ENCODE data around the gene TCEANC. TPM values are rescaled to one million over a fixed set of nuclear protein-coding genes. Genes with fewer than 3 reads are reported as not detected.

The TCEANC gene
- total RNA-seq, 1 experiment from 2014 or later: 3.1 TPM

GRCh38 chrX:13698432-13698831 is 45.5 kb downstream of the TCEANC start:
- Mint-ChIP-seq H3K4me3 (no peak overlapping the region), H3K9me3 (peaks cover 23 to 29% of the 10 kb centered on the region in 2 experiments), H3K4me1 (peaks cover 23 to 28% of the 10 kb centered on the region in 2 experiments), H3K36me3 (ENCODE audit: insufficient read depth in 1 of 3, low read depth in 3 of 3) (peaks cover 0 to 8% (median 2%) of the 10 kb centered on the region in 3 experiments; a peak in 4 of 7 replicates), H3K27me3 (ENCODE audit: low read depth) (no peaks in the 10 kb centered on the region; the same call in none of the 2 replicates), H3K27ac (no peak overlapping the region)
- H2BK120ac ChIP-seq (ENCODE audit: low read depth, low read length, poor library complexity, severe bottlenecking): no peak overlapping the region
- H3K9ac ChIP-seq (ENCODE audit: extremely low read depth, insufficient read length, low read length): no peak overlapping the region
- H3T11ph ChIP-seq (ENCODE audit: low read length): no peak overlapping the region
- H2BK20ac ChIP-seq (ENCODE audit: low read depth, low read length, poor library complexity, severe bottlenecking): no peak overlapping the region
- H3K4ac ChIP-seq (ENCODE audit: low read depth, low read length): no peak overlapping the region
- H2AFZ ChIP-seq (ENCODE audit: low read length): no peak overlapping the region
- H3K23me2 ChIP-seq (ENCODE audit: insufficient read length, low read depth, low read length, poor library complexity, severe bottlenecking): no peaks in the 10 kb centered on the region
- H3K4me1 ChIP-seq (ENCODE audit: insufficient read depth, low read length): peaks cover 6% of the 10 kb centered on the region; the same call in 1 of the 2 replicates
- H4K8ac ChIP-seq (replicated peaks; ENCODE audit: insufficient read length, low read depth, low read length): no peak overlapping the region
- no peak overlapping the region for H3K27ac ChIP-seq (ENCODE audit: insufficient read length, low read depth, low read length)
- no peak for DNase-seq
- no peak overlapping the region for H3K14ac ChIP-seq (ENCODE audit: insufficient read depth, low read length)
- no peak overlapping the region for H2AK5ac ChIP-seq (ENCODE audit: insufficient read length, low read length)
- WGBS (ENCODE audit: extremely low coverage, insufficient read length, low lambda C conversion rate): no CpG with 5 or more reads among the region's 1 CpG
- no peak overlapping the region for H3K18ac ChIP-seq (ENCODE audit: insufficient read length, low read depth, low read length)
- no peak overlapping the region for H3K4me2 ChIP-seq (ENCODE audit: insufficient read depth, insufficient read length, low read length)
- no peak overlapping the region for H2BK5ac ChIP-seq (ENCODE audit: insufficient read length, low read length)
- H3K27me3 ChIP-seq (ENCODE audit: insufficient read depth, low read length): no peaks in the 10 kb centered on the region
- no peak overlapping the region for H3K56ac ChIP-seq (ENCODE audit: insufficient read length, low read depth, low read length)
- no peaks in the 10 kb centered on the region for H3K9me3 ChIP-seq (ENCODE audit: control insufficient read depth, low read depth, low read length)
- H4K5ac ChIP-seq (ENCODE audit: insufficient read length, low read depth, low read length): no peak overlapping the region
- H3K79me1 ChIP-seq (ENCODE audit: insufficient read depth, low read depth, low read length, poor library complexity, severe bottlenecking): peaks cover 4% of the 10 kb centered on the region
- no peak overlapping the region for H4K91ac ChIP-seq (ENCODE audit: insufficient read length, low read depth, low read length)
- H2BK15ac ChIP-seq (ENCODE audit: low read depth, low read length): no peak overlapping the region
- H4K20me1 ChIP-seq (ENCODE audit: control insufficient read depth, insufficient read depth, insufficient read length): no peaks in the 10 kb centered on the region
- no peak for TF ChIP-seq CTCF (conservative IDR thresholded peaks at IDR 0.05)
- peaks cover 26% of the 10 kb centered on the region; the same call in 1 of the 2 replicates for H3K79me2 ChIP-seq (ENCODE audit: insufficient read depth, low read length)
- H3K23ac ChIP-seq (ENCODE audit: insufficient read length, low read depth, low read length): no peak overlapping the region
- no peak overlapping the region for H2BK12ac ChIP-seq (ENCODE audit: insufficient read length, low read depth, low read length)

Measured in H9 (cell line).